ENCODE results near the gene UCK1. TPM values are rescaled to one million over a fixed set of nuclear protein-coding genes. Genes with fewer than 3 reads are reported as not detected.

Gene UCK1
- total RNA-seq, 1 donor from 2014 or later: 21.9 TPM

GRCh38 chr9:131577005-131578000 is 46.2 kb upstream of the UCK1 start:
- Mint-ChIP-seq H3K9me3 (no peaks in the 10 kb centered on the region), H3K27me3 (ENCODE audit: low read depth) (no peaks in the 10 kb centered on the region), H3K27ac (peak overlapping the region; percentile 54), H3K4me1 (no peaks in the 10 kb centered on the region), H3K4me3 (no peak overlapping the region), H3K36me3 (peaks cover 16% of the 10 kb centered on the region)
- TF ChIP-seq CTCF (IDR thresholded peaks at IDR 0.05; ENCODE audit: unreplicated experiment): no peak
- no peak for DNase-seq (ENCODE audit: low spot score in 2 of 2, unreplicated experiment in 2 of 2)

- Mint-ChIP-seq H3K27me3 (ENCODE audit: low read depth) (no peaks in the 10 kb centered on the region), H3K4me3 (no peak overlapping the region), H3K9me3 (no peaks in the 10 kb centered on the region), H3K36me3 (peaks cover 16% of the 10 kb centered on the region), H3K4me1 (no peaks in the 10 kb centered on the region), H3K27ac (no peak overlapping the region)
- no peak for TF ChIP-seq CTCF (IDR thresholded peaks at IDR 0.05; ENCODE audit: unreplicated experiment)
- DNase-seq (ENCODE audit: low spot score in 2 of 2, unreplicated experiment in 2 of 2): no peak
These were observed 45.1 kb upstream of the UCK1 start for GRCh38 chr9:131575946-131576853.

- Mint-ChIP-seq H3K36me3 (peaks cover 17% of the 10 kb centered on the region), H3K27me3 (ENCODE audit: low read depth) (no peaks in the 10 kb centered on the region), H3K27ac (no peak overlapping the region), H3K4me3 (no peak overlapping the region), H3K4me1 (no peaks in the 10 kb centered on the region), H3K9me3 (no peaks in the 10 kb centered on the region)
- no peak for DNase-seq (ENCODE audit: low spot score in 2 of 2, unreplicated experiment in 2 of 2)
- no peak for TF ChIP-seq CTCF (IDR thresholded peaks at IDR 0.05; ENCODE audit: unreplicated experiment)
These were observed 43.9 kb upstream of the UCK1 start for GRCh38 chr9:131574730-131575640.

GRCh38 chr9:131567910-131568309 is 36.8 kb upstream of the UCK1 start:
- Mint-ChIP-seq H3K27ac (no peak overlapping the region), H3K9me3 (peaks cover 3% of the 10 kb centered on the region), H3K4me1 (no peaks in the 10 kb centered on the region), H3K36me3 (peaks cover 20% of the 10 kb centered on the region), H3K4me3 (no peak overlapping the region), H3K27me3 (ENCODE audit: low read depth) (no peaks in the 10 kb centered on the region)
- no peak for TF ChIP-seq CTCF (IDR thresholded peaks at IDR 0.05; ENCODE audit: unreplicated experiment)
- no peak for DNase-seq (ENCODE audit: low spot score in 2 of 2, unreplicated experiment in 2 of 2)

GRCh38 chr9:131566158-131566557 is 35.1 kb upstream of the UCK1 start:
- H3K36me3 Mint-ChIP-seq: peaks cover 14% of the 10 kb centered on the region
- DNase-seq (ENCODE audit: low spot score in 2 of 2, unreplicated experiment in 2 of 2): no peak
- H3K27ac Mint-ChIP-seq: no peak overlapping the region
- peaks cover 5% of the 10 kb centered on the region for H3K4me1 Mint-ChIP-seq
- H3K9me3 Mint-ChIP-seq: peaks cover 8% of the 10 kb centered on the region
- TF ChIP-seq CTCF (IDR thresholded peaks at IDR 0.05; ENCODE audit: unreplicated experiment): no peak
- no peaks in the 10 kb centered on the region for H3K27me3 Mint-ChIP-seq (ENCODE audit: low read depth)
- H3K4me3 Mint-ChIP-seq: no peak overlapping the region

All from mesothelial cell of epicardium (in vitro differentiated cells).